Stimulated activated CD4-positive, alpha-beta T cell treated with anti-CD3 and anti-CD28 coated beads, TNF-alpha, amount 100 ng/mL, for 24 hours (primary cell): ENCODE measurements around the gene CCNDBP1.
"Not testable (repeated sequence)": the region's sequence is repeated elsewhere in the genome, so short reads cannot be mapped to it uniquely, and the experiment has no call there.

ENCODE experiments used
- DNase-seq, 3 experiments: peaks; one replicate each; pipeline ENCODE4 v3.0.0-alpha.2; 2020; ENCODE audit warnings: low read depth in 3 of 3

Gene CCNDBP1

GRCh38 chr15:43185157-43186002, at the start of gene CCNDBP1:
Gene CCNDBP1 (plus strand): TSS chr15:43185403. CDS start chr15:43185499, 96 bp downstream.
- peak; percentile 73 to 95 (median 80) for DNase-seq

GRCh38 chr15:43143203-43143941, 41.8 kb upstream of the CCNDBP1 start:
- no peak for DNase-seq

- no peak for DNase-seq
Measured at GRCh38 chr15:43144512-43144911, 40.7 kb upstream of the CCNDBP1 start.

- DNase-seq, result no peak
Measured at GRCh38 chr15:43146184-43146583, 39.0 kb upstream of the CCNDBP1 start.

- no peak for DNase-seq
Measured at GRCh38 chr15:43150191-43150929, 34.8 kb upstream of the CCNDBP1 start.

- no peak for DNase-seq
Measured at GRCh38 chr15:43151688-43152087, 33.5 kb upstream of the CCNDBP1 start.

GRCh38 chr15:43153269-43153668, 31.9 kb upstream of the CCNDBP1 start:
- DNase-seq, result no peak

GRCh38 chr15:43165801-43166325, 19.3 kb upstream of the CCNDBP1 start:
- DNase-seq, result no peak

- DNase-seq, result not testable (repeated sequence)
Measured at GRCh38 chr15:43167261-43167660, 17.9 kb upstream of the CCNDBP1 start.

- DNase-seq, result no peak
Measured at GRCh38 chr15:43168192-43169107, 16.8 kb upstream of the CCNDBP1 start.

GRCh38 chr15:43169888-43170287, 15.3 kb upstream of the CCNDBP1 start:
- no peak for DNase-seq

- not testable (repeated sequence) for DNase-seq
Measured at GRCh38 chr15:43175656-43176309, 9.4 kb upstream of the CCNDBP1 start.

- DNase-seq, result not testable (repeated sequence)
Measured at GRCh38 chr15:43177147-43177546, 8.1 kb upstream of the CCNDBP1 start.

GRCh38 chr15:43183270-43183669, 1.9 kb upstream of the CCNDBP1 start:
- DNase-seq, result no peak

- no peak for DNase-seq
Measured at GRCh38 chr15:43184407-43185124, 637 bp upstream of the CCNDBP1 start.

- DNase-seq, result no peak
Measured at GRCh38 chr15:43186003-43186353, 775 bp downstream of the CCNDBP1 start.

GRCh38 chr15:43187544-43188155, 2.4 kb downstream of the CCNDBP1 start:
- no peak for DNase-seq

GRCh38 chr15:43189296-43189695, 4.1 kb downstream of the CCNDBP1 start:
- no peak for DNase-seq

- DNase-seq, result no peak
Measured at GRCh38 chr15:43190178-43190577, 5.0 kb downstream of the CCNDBP1 start.
